Measurements from ENCODE around the gene C1QTNF5.

DNA sequence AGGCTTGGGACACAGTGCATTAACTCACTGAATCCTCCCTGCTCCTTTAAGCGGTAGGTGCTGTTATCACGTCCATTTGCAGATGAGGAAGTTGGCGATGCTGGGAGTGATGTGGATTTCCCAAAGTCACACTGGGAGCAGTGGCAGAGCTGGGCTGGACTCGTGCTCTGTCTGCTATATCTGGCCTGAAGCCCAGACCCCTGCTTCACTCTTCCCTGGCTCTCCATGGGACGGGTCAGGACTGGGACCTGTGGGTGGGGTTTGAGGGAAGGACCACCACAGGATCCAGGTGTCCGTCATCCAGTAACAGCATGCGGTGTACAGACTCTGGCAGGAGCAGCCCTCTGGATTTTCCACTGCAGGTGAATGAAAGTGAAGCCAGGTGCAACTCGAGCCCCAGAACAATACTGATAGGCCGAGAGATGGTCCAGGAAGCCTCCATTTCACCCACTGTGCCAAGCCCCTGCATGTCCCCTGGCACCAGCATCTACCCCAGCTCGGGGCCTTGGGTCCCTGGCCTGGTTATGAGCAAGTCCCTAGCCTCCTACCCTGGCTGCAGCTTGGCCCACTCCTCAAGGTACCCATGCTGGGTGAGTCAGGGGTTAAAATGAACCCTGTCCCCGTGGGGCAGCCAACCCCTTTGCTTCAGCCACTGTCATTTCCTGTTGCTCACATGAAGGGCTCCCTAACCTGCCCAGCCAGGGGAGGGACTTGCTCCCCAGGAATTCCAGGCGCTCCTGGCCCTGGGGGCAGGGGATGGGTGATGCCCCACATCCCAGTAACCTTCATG lies 36.6 kb upstream of the C1QTNF5 start:
- TF ChIP-seq CTCF (IDR thresholded peaks at IDR 0.05; ENCODE audit: insufficient read depth, low read length) (no peak), REST (IDR thresholded peaks at IDR 0.05; ENCODE audit: insufficient replicate concordance, low read depth) (no peak), POLR2AphosphoS5 (IDR thresholded peaks at IDR 0.05; ENCODE audit: low read depth) (no peak), GABPA (IDR thresholded peaks at IDR 0.05; ENCODE audit: low read depth) (no peak)

All from HL-60 (cell line).